GM21360 (cell line): ENCODE data around the gene ITPKC.
"Not testable (repeated sequence)": the region's sequence is repeated elsewhere in the genome, so short reads cannot be mapped to it uniquely, and the experiment has no call there.

ENCODE experiments used
- ATAC-seq: cut with Tn5 transposase; IDR thresholded peaks from one replicate; pipeline ENCODE4 v1.9.1; 2021; ENCODE audit warnings: mild to moderate bottlenecking, moderate library complexity; ENCODE audit not compliant: unreplicated experiment

ITPKC gene

GRCh38 chr19:40714441-40715299 is 2.2 kb upstream of the ITPKC start:
- ATAC-seq = peak; percentile 44

DNA sequence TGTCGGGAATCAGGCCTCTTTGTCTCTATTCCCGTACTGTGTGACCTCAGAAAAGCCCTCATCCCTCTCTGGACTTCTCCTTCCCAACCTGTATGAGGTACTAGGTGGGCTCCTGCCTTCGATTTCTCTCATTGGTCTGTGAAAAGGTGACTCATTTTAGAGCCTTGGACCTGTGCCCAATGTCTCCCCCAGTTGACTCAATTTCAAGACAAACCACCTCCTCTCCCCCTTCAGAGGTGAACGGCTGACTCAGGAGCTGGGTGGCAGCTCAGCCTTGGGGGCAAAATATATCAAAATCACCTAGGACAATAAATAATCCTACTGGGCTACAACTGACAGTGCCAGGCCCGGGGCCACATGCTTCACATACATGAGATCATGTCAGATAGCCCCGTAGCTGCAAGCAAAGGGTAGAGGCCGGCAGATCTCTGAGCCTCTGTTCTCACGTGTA is 856 bp upstream of the ITPKC start:
- no peak for ATAC-seq

DNA sequence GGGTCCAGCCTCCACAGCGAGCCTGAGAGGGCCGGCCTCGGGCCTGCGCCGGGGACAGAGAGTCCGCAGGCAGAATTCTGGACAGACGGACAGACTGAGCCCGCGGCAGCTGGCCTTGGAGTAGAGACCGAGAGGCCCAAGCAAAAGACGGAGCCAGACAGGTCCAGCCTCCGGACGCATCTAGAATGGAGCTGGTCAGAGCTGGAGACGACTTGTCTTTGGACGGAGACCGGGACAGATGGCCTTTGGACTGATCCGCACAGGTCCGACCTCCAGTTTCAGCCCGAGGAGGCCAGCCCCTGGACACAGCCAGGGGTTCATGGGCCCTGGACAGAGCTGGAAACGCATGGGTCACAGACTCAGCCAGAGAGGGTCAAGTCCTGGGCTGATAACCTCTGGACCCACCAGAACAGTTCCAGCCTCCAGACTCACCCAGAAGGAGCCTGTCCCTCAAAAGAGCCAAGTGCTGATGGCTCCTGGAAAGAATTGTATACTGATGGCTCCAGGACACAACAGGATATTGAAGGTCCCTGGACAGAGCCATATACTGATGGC is 490 bp downstream of the ITPKC start:
- ATAC-seq = no peak

DNA sequence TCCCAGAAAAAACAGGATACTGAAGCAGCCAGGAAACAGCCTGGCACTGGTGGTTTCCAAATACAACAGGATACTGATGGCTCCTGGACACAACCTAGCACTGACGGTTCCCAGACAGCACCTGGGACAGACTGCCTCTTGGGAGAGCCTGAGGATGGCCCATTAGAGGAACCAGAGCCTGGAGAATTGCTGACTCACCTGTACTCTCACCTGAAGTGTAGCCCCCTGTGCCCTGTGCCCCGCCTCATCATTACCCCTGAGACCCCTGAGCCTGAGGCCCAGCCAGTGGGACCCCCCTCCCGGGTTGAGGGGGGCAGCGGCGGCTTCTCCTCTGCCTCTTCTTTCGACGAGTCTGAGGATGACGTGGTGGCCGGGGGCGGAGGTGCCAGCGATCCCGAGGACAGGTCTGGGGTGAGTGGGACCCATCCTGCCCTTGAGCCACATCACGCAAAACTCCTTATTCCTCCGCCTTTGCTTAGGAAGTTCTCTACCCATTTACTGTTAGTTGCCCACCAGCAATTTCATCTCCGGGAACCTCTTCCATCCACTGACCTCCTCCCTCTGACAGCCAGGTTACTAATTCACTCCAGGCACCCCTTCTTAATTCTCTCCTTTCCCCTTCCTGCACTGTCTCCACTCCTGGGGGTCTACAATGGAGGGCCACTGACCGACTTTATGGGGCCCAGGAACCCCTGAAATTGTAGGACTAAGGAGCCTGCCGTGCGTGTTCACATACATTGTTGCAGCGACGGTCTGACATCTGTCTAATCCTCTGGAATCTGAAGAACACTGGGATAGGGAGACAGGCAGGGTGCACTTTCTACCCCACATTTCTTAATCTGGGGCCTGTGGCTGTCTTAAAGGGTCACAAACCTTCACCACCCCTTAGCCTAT is 1.2 kb downstream of the ITPKC start:
- ATAC-seq = no peak

DNA sequence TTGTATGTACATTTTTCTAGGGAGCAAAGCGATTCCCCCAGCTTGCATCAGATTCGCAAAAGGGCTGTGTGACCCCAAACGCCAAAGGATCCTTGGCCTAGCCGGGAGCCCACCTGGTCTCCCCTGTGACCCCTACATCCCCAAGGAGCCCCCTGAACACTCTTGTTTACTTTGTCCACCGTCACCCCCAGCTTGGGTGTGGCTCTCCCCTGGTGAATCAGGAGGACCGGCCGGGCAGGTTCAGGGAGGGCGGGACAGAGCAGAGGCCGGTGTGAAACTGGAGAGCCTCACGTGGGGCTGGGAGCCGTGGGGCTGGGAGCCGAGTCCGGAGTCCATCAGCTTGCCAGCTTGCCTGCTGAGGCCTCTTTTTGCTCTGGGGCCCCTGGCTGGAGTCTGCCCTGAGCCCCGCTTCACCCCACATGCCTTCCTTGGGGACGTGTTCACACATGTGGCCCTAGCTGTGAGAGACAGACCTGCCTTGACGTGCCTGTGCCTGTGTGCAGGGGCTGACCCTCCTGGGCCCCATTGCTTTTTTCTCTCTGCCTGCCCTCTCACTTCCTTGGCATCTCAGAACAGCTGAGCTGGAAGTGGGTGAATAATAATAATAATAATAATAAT is 2.0 kb downstream of the ITPKC start:
- no peak for ATAC-seq

GRCh38 chr19:40719414-40719894 is 2.5 kb downstream of the ITPKC start:
- no peak for ATAC-seq

DNA sequence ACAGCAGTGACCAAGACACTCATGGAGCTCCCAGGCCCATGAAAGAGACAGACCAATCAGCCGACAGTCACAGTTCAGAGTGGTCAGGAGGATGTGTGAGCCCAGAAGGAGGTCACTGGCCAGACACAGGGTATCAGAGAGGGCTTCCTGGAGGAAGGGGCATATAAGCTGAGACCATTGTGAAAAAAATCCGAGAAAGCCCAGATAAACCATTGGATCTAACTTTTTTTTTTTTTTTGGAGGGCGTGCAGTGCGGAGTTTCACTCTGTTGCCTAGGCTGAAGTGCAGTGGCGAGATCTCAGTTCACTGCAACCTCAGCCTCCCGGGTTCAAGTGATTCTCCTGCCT is 4.2 kb downstream of the ITPKC start:
- ATAC-seq = no peak

- no peak for ATAC-seq
Measured at GRCh38 chr19:40721936-40722661, 5.2 kb downstream of the ITPKC start.

DNA sequence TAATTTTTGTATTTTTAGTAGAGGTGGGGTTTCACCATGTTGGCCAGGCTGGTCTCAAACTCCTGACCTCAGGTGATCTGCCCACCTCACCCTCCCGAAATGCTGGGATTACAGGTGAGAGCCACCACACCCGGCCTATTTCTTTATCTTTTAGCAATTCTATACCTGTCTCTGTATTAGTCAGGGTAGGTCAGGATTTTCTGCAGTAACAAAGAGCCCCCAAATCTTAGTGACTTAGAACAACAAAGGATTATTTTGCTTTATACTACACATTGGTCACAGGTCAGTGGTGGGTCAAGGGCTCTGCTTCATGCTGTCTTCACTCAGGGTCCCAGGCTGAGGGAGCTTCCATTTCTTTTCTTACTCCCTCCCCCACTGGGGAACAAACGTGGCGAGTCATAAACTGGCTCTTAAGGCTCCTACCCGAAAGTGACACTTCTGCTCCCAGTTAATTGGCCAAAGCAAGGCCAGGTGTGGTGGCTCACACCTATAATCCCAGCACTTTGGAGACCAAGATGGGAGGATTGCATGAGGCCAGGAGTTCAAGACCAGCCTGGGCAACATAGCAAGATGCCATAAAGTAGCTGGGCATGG is 6.8 kb downstream of the ITPKC start:
- ATAC-seq = no peak

DNA sequence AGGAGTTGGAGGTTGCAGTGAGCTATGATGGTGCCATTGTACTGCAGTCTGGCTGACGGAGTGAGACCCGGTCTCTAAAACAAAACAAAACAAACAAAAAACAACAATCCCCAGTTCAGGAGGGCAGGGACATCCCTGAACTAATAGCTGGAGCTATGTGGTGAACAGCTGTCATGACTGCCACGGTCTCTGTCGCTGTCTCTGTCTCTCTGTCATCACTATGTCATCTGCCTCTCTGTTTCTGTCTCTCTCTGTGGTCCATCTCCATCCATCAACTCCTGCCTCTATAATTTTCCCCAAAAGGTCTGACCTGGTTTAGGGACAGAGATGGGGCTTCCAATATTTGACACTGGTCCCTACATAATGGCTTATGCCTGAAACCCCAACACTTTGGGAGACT is 7.4 kb downstream of the ITPKC start:
- ATAC-seq = no peak

DNA sequence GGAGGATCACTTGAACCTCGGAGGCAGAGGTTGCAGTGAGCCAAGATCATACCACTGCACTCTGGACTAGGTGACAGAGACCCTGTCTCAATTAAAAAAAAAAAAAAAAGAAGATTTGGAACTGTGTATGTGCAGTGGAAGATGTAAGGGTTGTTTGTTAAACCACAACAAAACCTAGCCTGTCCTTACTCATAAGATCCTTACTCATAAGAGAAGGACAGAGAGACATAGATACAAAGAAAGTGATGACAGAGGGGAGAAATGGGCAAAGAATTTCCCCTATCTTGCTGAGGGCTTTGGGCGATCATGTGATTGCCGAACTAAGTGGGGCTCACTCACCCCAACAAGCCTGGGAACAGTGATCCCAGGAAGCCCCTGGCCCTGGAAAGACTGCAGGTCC is 7.9 kb downstream of the ITPKC start:
- ATAC-seq = no peak

- no peak for ATAC-seq
Measured at GRCh38 chr19:40726279-40726678, 9.4 kb downstream of the ITPKC start.

GRCh38 chr19:40730065-40730464 is 13.2 kb downstream of the ITPKC start:
- ATAC-seq = not testable (repeated sequence)

- ATAC-seq = not testable (repeated sequence)
Measured at GRCh38 chr19:40732304-40732703, 15.4 kb downstream of the ITPKC start.

- ATAC-seq = no peak
Measured at GRCh38 chr19:40733149-40733548, 16.2 kb downstream of the ITPKC start.

GRCh38 chr19:40735013-40735771 is 18.3 kb downstream of the ITPKC start:
- ATAC-seq = no peak

GRCh38 chr19:40736661-40737060 is 19.7 kb downstream of the ITPKC start:
- ATAC-seq = no peak

GRCh38 chr19:40737102-40737644 is 20.3 kb downstream of the ITPKC start:
- no peak for ATAC-seq
